HCT116 (cell line): ENCODE data around the gene NR2F1-AS1.

Source experiments
- CEBPB ChIP-seq: IDR thresholded peaks from 2 replicates; pipeline ENCODE4 v1.6.1; 2012; ENCODE audit warnings: low read depth
- ELF1 ChIP-seq: IDR thresholded peaks from 2 replicates; pipeline ENCODE4 v1.6.1; 2012; ENCODE audit warnings: low read depth, borderline replicate concordance
- JUND ChIP-seq: IDR thresholded peaks from 2 replicates; pipeline ENCODE4 v1.6.1; 2012
- SP1 ChIP-seq: IDR thresholded peaks from 2 replicates; pipeline ENCODE4 v1.6.1; 2012; ENCODE audit warnings: low read depth
- YY1 ChIP-seq: IDR thresholded peaks from 2 replicates; pipeline ENCODE4 v1.6.1; 2011; ENCODE audit warnings: low read length, low read depth, moderate library complexity, mild to moderate bottlenecking; ENCODE audit not compliant: insufficient replicate concordance; ENCODE audit errors: extremely low read depth
- TF ChIP-seq, protein P1 (sequence below), 3 experiments: fragments of 200-600 bp in 1 of 3; sonication (generic) in 1 of 3; IDR thresholded peaks in 2 of 3; conservative IDR thresholded peaks in 1 of 3; 2 replicates each; pipeline ENCODE4 v1.5.1; 2012 to 2017; ENCODE audit warnings: low read depth in 2 of 3, low read length in 2 of 3, antibody characterized with exemption in 1 of 3, borderline replicate concordance in 1 of 3, control low read depth in 1 of 3, mild to moderate bottlenecking in 1 of 3, mixed read lengths in 1 of 3, mixed run types in 1 of 3, moderate library complexity in 1 of 3; ENCODE audit not compliant: insufficient read depth in 1 of 3
- TF ChIP-seq, protein P2 (sequence below): IDR thresholded peaks from 2 replicates; pipeline ENCODE4 v1.6.1; 2012
- TF ChIP-seq, protein P3 (sequence below): IDR thresholded peaks from 2 replicates; pipeline ENCODE4 v1.6.1; 2012; ENCODE audit warnings: low read depth

DNA sequence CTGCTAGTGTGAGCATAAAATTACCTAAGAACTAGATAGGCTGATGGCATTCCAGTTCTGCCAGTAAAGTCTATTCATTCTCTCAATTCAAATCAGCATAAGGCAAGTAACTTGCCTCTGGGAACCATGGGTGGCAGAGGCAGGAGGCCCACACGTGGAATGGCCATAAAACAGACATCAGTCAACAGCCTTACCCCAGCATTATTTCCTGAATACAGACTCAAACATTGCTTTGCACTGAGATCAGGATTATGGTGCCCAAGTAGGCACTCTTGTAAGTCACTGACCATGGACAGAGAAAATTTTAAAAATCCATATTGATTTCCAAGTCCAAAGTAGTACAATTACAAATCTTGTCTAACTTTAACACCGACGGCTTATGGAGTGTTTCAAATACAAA is 157.7 kb downstream of the NR2F1-AS1 start:
- TF ChIP-seq, protein P1, sequence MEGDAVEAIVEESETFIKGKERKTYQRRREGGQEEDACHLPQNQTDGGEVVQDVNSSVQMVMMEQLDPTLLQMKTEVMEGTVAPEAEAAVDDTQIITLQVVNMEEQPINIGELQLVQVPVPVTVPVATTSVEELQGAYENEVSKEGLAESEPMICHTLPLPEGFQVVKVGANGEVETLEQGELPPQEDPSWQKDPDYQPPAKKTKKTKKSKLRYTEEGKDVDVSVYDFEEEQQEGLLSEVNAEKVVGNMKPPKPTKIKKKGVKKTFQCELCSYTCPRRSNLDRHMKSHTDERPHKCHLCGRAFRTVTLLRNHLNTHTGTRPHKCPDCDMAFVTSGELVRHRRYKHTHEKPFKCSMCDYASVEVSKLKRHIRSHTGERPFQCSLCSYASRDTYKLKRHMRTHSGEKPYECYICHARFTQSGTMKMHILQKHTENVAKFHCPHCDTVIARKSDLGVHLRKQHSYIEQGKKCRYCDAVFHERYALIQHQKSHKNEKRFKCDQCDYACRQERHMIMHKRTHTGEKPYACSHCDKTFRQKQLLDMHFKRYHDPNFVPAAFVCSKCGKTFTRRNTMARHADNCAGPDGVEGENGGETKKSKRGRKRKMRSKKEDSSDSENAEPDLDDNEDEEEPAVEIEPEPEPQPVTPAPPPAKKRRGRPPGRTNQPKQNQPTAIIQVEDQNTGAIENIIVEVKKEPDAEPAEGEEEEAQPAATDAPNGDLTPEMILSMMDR (IDR thresholded peaks at IDR 0.05 in 2 of 3, conservative IDR thresholded peaks at IDR 0.05 in 1 of 3; ENCODE audit: borderline replicate concordance in 1 of 3, insufficient read depth in 1 of 3, low read depth in 2 of 3, low read length in 2 of 3): no peak
- TF ChIP-seq, protein P2, sequence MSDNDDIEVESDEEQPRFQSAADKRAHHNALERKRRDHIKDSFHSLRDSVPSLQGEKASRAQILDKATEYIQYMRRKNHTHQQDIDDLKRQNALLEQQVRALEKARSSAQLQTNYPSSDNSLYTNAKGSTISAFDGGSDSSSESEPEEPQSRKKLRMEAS: no peak
- TF ChIP-seq CEBPB (no peak), YY1 (no peak), SP1 (no peak), ELF1 (no peak), JUND (no peak)
- TF ChIP-seq, protein P3, sequence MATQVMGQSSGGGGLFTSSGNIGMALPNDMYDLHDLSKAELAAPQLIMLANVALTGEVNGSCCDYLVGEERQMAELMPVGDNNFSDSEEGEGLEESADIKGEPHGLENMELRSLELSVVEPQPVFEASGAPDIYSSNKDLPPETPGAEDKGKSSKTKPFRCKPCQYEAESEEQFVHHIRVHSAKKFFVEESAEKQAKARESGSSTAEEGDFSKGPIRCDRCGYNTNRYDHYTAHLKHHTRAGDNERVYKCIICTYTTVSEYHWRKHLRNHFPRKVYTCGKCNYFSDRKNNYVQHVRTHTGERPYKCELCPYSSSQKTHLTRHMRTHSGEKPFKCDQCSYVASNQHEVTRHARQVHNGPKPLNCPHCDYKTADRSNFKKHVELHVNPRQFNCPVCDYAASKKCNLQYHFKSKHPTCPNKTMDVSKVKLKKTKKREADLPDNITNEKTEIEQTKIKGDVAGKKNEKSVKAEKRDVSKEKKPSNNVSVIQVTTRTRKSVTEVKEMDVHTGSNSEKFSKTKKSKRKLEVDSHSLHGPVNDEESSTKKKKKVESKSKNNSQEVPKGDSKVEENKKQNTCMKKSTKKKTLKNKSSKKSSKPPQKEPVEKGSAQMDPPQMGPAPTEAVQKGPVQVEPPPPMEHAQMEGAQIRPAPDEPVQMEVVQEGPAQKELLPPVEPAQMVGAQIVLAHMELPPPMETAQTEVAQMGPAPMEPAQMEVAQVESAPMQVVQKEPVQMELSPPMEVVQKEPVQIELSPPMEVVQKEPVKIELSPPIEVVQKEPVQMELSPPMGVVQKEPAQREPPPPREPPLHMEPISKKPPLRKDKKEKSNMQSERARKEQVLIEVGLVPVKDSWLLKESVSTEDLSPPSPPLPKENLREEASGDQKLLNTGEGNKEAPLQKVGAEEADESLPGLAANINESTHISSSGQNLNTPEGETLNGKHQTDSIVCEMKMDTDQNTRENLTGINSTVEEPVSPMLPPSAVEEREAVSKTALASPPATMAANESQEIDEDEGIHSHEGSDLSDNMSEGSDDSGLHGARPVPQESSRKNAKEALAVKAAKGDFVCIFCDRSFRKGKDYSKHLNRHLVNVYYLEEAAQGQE: no peak
